Keratinocyte (primary cell): Measurements from ENCODE around the gene COQ4. TPM values are rescaled to one million over a fixed set of nuclear protein-coding genes. Genes with fewer than 3 reads are reported as not detected.

Experiments
- DNase-seq: peaks from one replicate; pipeline ENCODE4 v3.0.0-alpha.2; 2011; ENCODE audit warnings: low read depth, missing footprints, low spot score
- FAIRE-seq: peaks from 2 replicates; lab custom pipeline; 2011; peaks lifted over from hg19 to GRCh38; lab: Jason Lieb, UNC
- H2AFZ ChIP-seq: 2 replicates; pipeline ENCODE4 v1.6.0; 2012; ENCODE audit warnings: low read length, control low read depth, inconsistent platforms; ENCODE audit not compliant: control insufficient read depth
- H3K27ac ChIP-seq: 2 replicates; pipeline ENCODE4 v1.5.1; 2011; ENCODE audit warnings: low read length; ENCODE audit not compliant: control insufficient read depth, insufficient read depth
- H3K27me3 ChIP-seq: 3 replicates; pipeline ENCODE4 v1.6.0; 2011; ENCODE audit warnings: low read length; ENCODE audit not compliant: control insufficient read depth, insufficient read depth; ENCODE audit errors: extremely low read depth
- H3K36me3 ChIP-seq, 2 experiments: 2 replicates in 1 of 2; 3 replicates in 1 of 2; pipeline ENCODE4 v1.5.1; 2011; ENCODE audit warnings: low read length in 2 of 2, mild to moderate bottlenecking in 1 of 2; ENCODE audit not compliant: control insufficient read depth in 2 of 2, insufficient read depth in 2 of 2; ENCODE audit errors: extremely low read depth in 1 of 2
- H3K4me1 ChIP-seq: 3 replicates; pipeline ENCODE4 v1.5.1; 2011; ENCODE audit warnings: low read length; ENCODE audit not compliant: control insufficient read depth, insufficient read depth; ENCODE audit errors: extremely low read depth
- H3K4me2 ChIP-seq: 3 replicates; pipeline ENCODE4 v1.6.0; 2011; ENCODE audit warnings: low read depth, low read length; ENCODE audit not compliant: control insufficient read depth, insufficient read depth; ENCODE audit errors: extremely low read depth
- H3K4me3 ChIP-seq, 3 experiments: fragments of 200-600 bp in 1 of 3; sonication (generic) in 1 of 3; 2 replicates in 2 of 3; 3 replicates in 1 of 3; pipeline ENCODE4 v1.5.1; 2011 to 2016; ENCODE audit warnings: low read length in 3 of 3, mild to moderate bottlenecking in 3 of 3, control low read depth in 2 of 3, inconsistent platforms in 1 of 3, low read depth in 1 of 3, mixed read lengths in 1 of 3, mixed run types in 1 of 3, moderate library complexity in 1 of 3; ENCODE audit not compliant: control insufficient read depth in 2 of 3, insufficient read depth in 2 of 3; ENCODE audit errors: extremely low read depth in 1 of 3
- H3K79me2 ChIP-seq: 2 replicates; pipeline ENCODE4 v1.6.0; 2012; ENCODE audit warnings: low read length; ENCODE audit not compliant: control insufficient read depth, insufficient read depth
- H3K9ac ChIP-seq: 3 replicates; pipeline ENCODE4 v1.6.0; 2011; ENCODE audit warnings: low read length; ENCODE audit not compliant: control insufficient read depth, insufficient read depth; ENCODE audit errors: extremely low read depth
- H3K9me1 ChIP-seq: 3 replicates; pipeline ENCODE4 v1.6.0; 2011; ENCODE audit warnings: low read length; ENCODE audit not compliant: control insufficient read depth, insufficient read depth; ENCODE audit errors: extremely low read depth
- H3K9me3 ChIP-seq: 2 replicates; pipeline ENCODE4 v1.5.1; 2012; ENCODE audit warnings: low read depth, low read length; ENCODE audit not compliant: control insufficient read depth
- H4K20me1 ChIP-seq: 3 replicates; pipeline ENCODE4 v1.6.0; 2011; ENCODE audit warnings: low read length; ENCODE audit not compliant: control insufficient read depth, insufficient read depth; ENCODE audit errors: extremely low read depth
- CTCF ChIP-seq, 3 experiments: IDR thresholded peaks in 1 of 3; conservative IDR thresholded peaks in 1 of 3; optimal IDR thresholded peaks in 1 of 3; 2 replicates in 2 of 3; 3 replicates in 1 of 3; pipeline versions ENCODE3 to v1.5.1; 2011; ENCODE audit warnings: low read length in 3 of 3, mild to moderate bottlenecking in 3 of 3, moderate library complexity in 2 of 3, control low read depth in 1 of 3, inconsistent platforms in 1 of 3; ENCODE audit not compliant: insufficient read depth in 2 of 3; ENCODE audit errors: extremely low read depth in 1 of 3
- EZH2 ChIP-seq: IDR thresholded peaks from one replicate; pipeline ENCODE4 v1.6.1; 2012; ENCODE audit warnings: inconsistent platforms, mild to moderate bottlenecking, low read length, moderate library complexity
- dilution Hi-C: fragments of 300-500 bp; cut with MboI; formaldehyde crosslinking; loops from one replicate; pipeline ENCODE4 v1.7.0; 2020; ENCODE audit warnings: low sequenced_read_pairs; ENCODE audit not compliant: extremely low pct_ligation_motif_present
- polyA plus RNA-seq, 5 experiments: library from polyadenylated mRNA; depleted of rRNA in 3 of 5; stranded (reverse) in 3 of 5; stranded (forward) in 1 of 5; unstranded in 1 of 5; fragments of >200 nt; gene quantifications; 1 replicate in 1 of 5; 2 replicates in 3 of 5; 3 replicates in 1 of 5; pipeline versions ENCODE4 v1.2.1 to v1.2.3, GENCODE V29; 2011 to 2012; ENCODE audit warnings: missing spikeins in 2 of 5, low read depth in 1 of 5, low replicate concordance in 1 of 5

COQ4 gene
- polyA plus RNA-seq, 1 donor (not counting 4 experiments of a cell fraction or from before 2014, with no cell fraction given) = 32.6 TPM

GRCh38 chr9:128343855-128344254 lies 21.2 kb downstream of the COQ4 start:
- Histone ChIP-seq H3K79me2 (peaks cover 7% of the 10 kb centered on the region), H2AFZ (no peak overlapping the region), H3K9ac (no peak overlapping the region), H3K4me1 (no peaks in the 10 kb centered on the region), H3K36me3 (peaks cover 36 to 37% of the 10 kb centered on the region in 2 experiments), H3K4me2 (no peak overlapping the region), H3K4me3 (no peak overlapping the region), H4K20me1 (peaks cover 2% of the 10 kb centered on the region), H3K27me3 (no peaks in the 10 kb centered on the region), H3K9me1 (no peaks in the 10 kb centered on the region), H3K9me3 (no peaks in the 10 kb centered on the region), H3K27ac (no peak overlapping the region)
- DNase-seq = no peak
- dilution Hi-C loops = no loop called here
- TF ChIP-seq EZH2 (no peak), CTCF (optimal IDR thresholded peaks at IDR 0.05 in 1 of 3, IDR thresholded peaks at IDR 0.05 in 1 of 3, conservative IDR thresholded peaks at IDR 0.05 in 1 of 3; ENCODE audit: extremely low read depth in 1 of 3, insufficient read depth in 2 of 3, low read length in 3 of 3) (no peak)
- FAIRE-seq = no peak

GRCh38 chr9:128344931-128345605 lies 22.4 kb downstream of the COQ4 start:
- Histone ChIP-seq H3K4me1 (no peaks in the 10 kb centered on the region), H3K4me2 (no peak overlapping the region), H3K79me2 (peaks cover 7% of the 10 kb centered on the region), H3K9me1 (no peaks in the 10 kb centered on the region), H3K9ac (no peak overlapping the region), H3K27me3 (no peaks in the 10 kb centered on the region), H3K36me3 (peaks cover 40 to 44% of the 10 kb centered on the region in 2 experiments), H3K9me3 (no peaks in the 10 kb centered on the region), H3K27ac (no peak overlapping the region), H3K4me3 (no peak overlapping the region), H2AFZ (no peak overlapping the region), H4K20me1 (peaks cover 2% of the 10 kb centered on the region)
- no peak for FAIRE-seq
- peak in 1 of 3 experiments; percentile 14 for TF ChIP-seq CTCF (optimal IDR thresholded peaks at IDR 0.05 in 1 of 3, IDR thresholded peaks at IDR 0.05 in 1 of 3, conservative IDR thresholded peaks at IDR 0.05 in 1 of 3; ENCODE audit: extremely low read depth in 1 of 3, insufficient read depth in 2 of 3, low read length in 3 of 3)
- no peak for TF ChIP-seq EZH2
- DNase-seq = no peak
- dilution Hi-C loops = no loop called here
